Mammary epithelial cell (primary cell): Measurements from ENCODE around the gene GNA12.

Experiments used
- CTCF ChIP-seq, 2 donors: IDR thresholded peaks in 1 of 2; conservative IDR thresholded peaks in 1 of 2; 2 replicates each; pipeline ENCODE4 v1.5.1; 2011 to 2012; ENCODE audit warnings: inconsistent platforms in 2 of 2, low read length in 2 of 2, mild to moderate bottlenecking in 2 of 2, control low read depth in 1 of 2, low read depth in 1 of 2; ENCODE audit not compliant: insufficient read depth in 1 of 2; ENCODE audit errors: extremely low read depth in 1 of 2
- EZH2 ChIP-seq: IDR thresholded peaks from 2 replicates; pipeline ENCODE4 v1.6.1; 2012; ENCODE audit warnings: low read length, inconsistent platforms, borderline replicate concordance

DNA sequence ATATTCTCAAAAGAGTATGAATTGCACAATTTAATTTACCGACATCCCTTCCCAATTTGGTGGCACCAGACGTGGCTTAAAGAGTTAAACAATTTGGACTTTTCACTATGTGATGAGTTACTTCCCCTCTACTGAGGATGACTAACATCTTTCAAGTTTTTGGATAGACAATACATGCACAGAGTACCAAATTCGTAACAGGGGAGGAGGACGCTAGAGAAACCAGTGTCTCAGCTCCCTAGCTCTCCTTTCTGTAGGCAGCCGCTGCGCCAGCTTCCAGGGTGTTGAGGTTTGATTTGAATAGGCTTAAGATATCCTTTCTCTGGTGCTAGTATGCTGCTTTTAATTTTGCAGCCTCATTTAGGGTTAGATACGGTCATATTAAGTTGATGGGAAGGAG is 69.2 kb downstream of the GNA12 start:
- TF ChIP-seq CTCF (conservative IDR thresholded peaks at IDR 0.05 in 1 of 2, IDR thresholded peaks at IDR 0.05 in 1 of 2; ENCODE audit: extremely low read depth in 1 of 2, insufficient read depth in 1 of 2, low read depth in 1 of 2, low read length in 2 of 2) = no peak
- TF ChIP-seq EZH2 = no peak
